ENCODE data around the gene ECEL1. TPM values are rescaled to one million over a fixed set of nuclear protein-coding genes. Genes with fewer than 3 reads are reported as not detected.

Gene ECEL1
- polyA plus RNA-seq, 6 donors from 2014 or later = not detected

DNA sequence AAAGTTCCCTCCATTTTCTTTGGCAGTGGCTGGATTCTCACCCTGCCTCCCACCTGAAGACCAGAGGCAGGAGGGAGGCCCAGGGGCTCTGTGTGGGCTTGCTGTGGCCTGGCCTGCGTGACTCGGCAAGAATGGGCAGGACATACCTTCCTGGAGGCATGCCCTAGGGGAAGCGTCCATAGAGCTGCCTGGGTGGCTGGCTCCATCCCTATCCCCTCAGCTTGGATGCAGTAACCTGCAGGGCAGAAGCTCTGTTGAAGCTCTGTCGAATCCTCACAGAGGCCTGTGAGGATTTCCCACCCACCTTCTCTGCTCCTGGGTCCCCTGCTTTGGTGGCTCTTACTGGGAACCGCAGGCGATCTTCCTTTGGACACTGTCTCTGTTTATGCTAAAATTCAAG is 31.2 kb upstream of the ECEL1 start:
- no peak for DNase-seq
- Mint-ChIP-seq H3K27ac (no peak overlapping the region), H3K27me3 (peaks cover 27 to 70% (median 61%) of the 10 kb centered on the region in 3 donors), H3K9me3 (no peaks in the 10 kb centered on the region), H3K4me1 (peaks cover 7 to 16% (median 16%) of the 10 kb centered on the region in 3 donors), H3K4me3 (no peak overlapping the region), H3K36me3 (no peaks in the 10 kb centered on the region)
- ATAC-seq (ENCODE audit: low read depth in 2 of 2) = no peak

DNA sequence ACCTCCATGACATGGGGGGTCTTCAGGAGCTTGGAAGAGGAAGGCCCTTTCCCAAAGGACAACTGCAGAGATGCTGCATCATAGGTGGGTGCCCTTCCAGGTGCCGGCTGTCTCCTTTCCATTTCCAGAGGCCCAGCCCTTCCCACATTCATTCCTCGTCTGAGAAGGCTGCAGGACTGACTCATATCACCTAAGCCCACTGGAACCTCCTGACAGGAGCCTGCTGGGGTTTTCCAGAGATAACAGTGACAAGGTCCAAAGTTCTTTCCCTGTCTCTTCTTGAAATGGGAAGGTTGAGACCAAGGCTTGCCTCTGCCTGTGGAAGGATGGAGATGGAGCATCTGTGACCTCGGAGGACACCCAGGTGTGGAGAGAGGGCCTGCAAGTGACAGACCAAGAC is 28.9 kb upstream of the ECEL1 start:
- DNase-seq (no peak), ATAC-seq (ENCODE audit: low read depth in 2 of 2) (no peak)
- Mint-ChIP-seq H3K36me3 (no peaks in the 10 kb centered on the region), H3K27ac (no peak overlapping the region), H3K4me3 (no peak overlapping the region), H3K4me1 (peaks cover 2 to 6% (median 4%) of the 10 kb centered on the region in 3 donors), H3K27me3 (peaks cover 27 to 76% (median 68%) of the 10 kb centered on the region in 3 donors), H3K9me3 (no peaks in the 10 kb centered on the region)

DNA sequence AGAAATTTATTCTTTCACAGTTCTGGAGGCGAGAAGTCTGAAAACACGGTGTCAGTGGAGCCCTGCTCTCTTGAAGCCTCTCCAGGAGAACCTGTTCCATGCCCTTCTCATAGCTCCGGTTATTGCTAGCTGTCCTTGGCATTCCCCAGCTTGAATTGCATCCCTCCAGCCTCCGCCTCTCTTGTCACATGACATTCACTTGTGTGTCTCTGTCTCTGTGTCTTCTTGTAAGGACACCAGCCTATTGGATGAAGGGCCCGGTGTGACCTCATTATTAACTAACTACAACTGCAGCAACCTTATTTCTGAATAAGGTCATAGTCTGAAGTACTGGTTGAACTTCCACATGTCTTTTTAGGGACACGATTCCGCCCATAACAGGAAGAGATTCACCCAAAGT is 28.0 kb upstream of the ECEL1 start:
- Mint-ChIP-seq H3K4me1 (peaks cover 0 to 3% (median 0%) of the 10 kb centered on the region in 3 donors), H3K27ac (no peak overlapping the region), H3K27me3 (peaks cover 27 to 69% (median 68%) of the 10 kb centered on the region in 3 donors), H3K4me3 (no peak overlapping the region), H3K36me3 (no peaks in the 10 kb centered on the region), H3K9me3 (no peaks in the 10 kb centered on the region)
- DNase-seq (no peak), ATAC-seq (ENCODE audit: low read depth in 2 of 2) (no peak)

DNA sequence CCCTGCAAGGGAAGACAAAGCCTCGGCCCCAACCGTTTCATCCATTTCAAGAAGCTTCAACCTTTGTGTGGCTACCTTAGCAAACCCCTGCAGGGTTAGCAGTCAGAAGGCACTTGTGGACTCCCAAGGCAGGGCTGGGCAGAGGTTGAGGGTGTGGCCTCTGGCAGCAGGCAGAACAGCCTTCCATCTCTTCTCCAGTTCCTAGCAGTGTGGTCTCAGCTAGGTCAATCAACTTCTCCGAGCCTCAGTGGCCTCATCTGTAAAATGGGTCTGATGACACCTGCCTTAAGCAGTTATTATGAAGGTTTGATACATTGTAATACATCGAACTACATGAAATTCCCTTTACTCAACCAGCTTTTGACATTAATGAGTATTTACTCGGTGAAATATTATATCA is 25.7 kb upstream of the ECEL1 start:
- ATAC-seq (ENCODE audit: low read depth in 2 of 2) = no peak
- no peak overlapping the region for H3K4me3 Mint-ChIP-seq
- peaks cover 33 to 61% (median 60%) of the 10 kb centered on the region in 3 donors for H3K27me3 Mint-ChIP-seq
- DNase-seq = no peak
- H3K27ac Mint-ChIP-seq = no peak overlapping the region
- no peaks in the 10 kb centered on the region for H3K36me3 Mint-ChIP-seq
- H3K4me1 Mint-ChIP-seq = peaks cover 0 to 7% (median 0%) of the 10 kb centered on the region in 3 donors
- peaks cover 0 to 6% (median 2%) of the 10 kb centered on the region in 7 donors for H3K9me3 Mint-ChIP-seq

DNA sequence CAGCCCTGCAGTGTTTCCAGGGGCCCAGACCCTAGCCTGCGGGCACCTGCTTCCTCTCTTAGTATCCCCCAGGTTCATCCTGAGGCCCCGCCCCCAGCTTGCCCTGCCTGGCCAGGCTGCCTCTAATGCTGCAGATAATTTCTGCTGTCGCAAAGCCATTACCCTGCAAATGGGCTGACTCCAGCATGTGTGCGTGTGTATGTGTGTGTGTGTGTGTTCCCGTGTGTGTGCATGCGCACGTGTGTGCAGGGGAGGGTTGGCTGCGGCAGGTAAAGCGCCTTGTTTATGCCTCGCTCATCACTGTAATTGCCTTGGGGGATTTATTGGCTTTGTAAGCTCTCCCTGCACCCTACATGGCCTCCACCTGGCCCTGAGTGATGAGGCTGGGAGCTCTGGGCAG is 25.0 kb upstream of the ECEL1 start:
- H3K4me3 Mint-ChIP-seq = no peak overlapping the region
- H3K36me3 Mint-ChIP-seq = no peaks in the 10 kb centered on the region
- no peak overlapping the region for H3K27ac Mint-ChIP-seq
- ATAC-seq (ENCODE audit: low read depth in 2 of 2) (no peak), DNase-seq (no peak)
- peaks cover 27 to 56% (median 55%) of the 10 kb centered on the region in 3 donors for H3K27me3 Mint-ChIP-seq
- peaks cover 0 to 7% (median 0%) of the 10 kb centered on the region in 3 donors for H3K4me1 Mint-ChIP-seq
- H3K9me3 Mint-ChIP-seq = peaks cover 0 to 6% (median 2%) of the 10 kb centered on the region in 7 donors

DNA sequence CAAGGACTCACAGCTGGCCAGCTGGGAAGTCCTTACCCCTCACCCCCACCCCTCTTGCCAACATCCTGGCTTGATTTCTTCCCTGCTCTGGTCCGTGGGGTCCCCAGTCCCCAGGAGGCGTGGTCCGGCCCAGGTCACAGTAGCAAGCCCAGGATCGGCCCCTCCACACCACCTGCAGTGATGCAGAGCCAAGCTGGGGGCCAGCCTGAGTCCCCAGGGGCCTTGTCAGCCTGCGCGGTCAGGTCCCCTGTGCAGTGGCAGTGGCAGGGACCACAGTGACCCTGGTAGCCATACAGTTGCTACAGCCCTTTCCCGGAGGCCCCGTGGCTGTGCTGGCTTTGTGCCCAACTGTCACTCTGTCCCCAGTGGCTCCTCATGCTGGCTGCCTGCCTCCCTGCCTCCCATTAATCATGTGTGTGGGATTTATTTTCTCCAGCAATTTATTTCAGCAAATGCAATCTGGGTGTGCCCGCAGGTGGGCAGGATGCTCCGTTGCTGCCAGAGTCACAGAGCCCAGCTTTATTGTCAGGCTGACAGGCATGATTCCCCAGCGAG is 23.8 kb upstream of the ECEL1 start:
- Mint-ChIP-seq H3K36me3 (no peaks in the 10 kb centered on the region), H3K9me3 (peaks cover 0 to 6% (median 2%) of the 10 kb centered on the region in 7 donors), H3K27me3 (peaks cover 32 to 58% (median 56%) of the 10 kb centered on the region in 3 donors), H3K4me1 (peaks cover 0 to 4% (median 0%) of the 10 kb centered on the region in 3 donors), H3K27ac (no peak overlapping the region), H3K4me3 (peak overlapping the region in 1 of 8 donors; percentile 50)
- ATAC-seq (ENCODE audit: low read depth in 2 of 2) = no peak
- no peak for DNase-seq

DNA sequence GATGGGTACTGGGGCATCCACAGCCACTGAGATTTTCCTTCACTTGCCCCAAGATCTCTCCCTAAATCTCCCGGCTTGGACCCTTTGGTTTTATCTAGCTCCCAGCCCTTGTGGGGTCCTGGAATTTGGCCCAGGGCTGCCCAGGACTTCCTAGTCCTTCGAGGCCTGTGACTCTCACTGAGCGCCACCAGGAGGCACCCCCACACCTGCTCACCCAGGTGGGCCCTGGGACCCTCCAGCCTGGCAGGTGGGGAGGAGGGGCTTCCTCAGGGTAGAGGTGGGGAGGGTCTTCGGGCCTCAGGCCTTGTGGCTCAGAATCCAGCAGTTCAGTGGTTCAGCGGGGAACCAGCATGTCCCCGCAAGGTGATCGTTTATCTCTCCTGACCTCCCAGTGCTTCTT is 20.6 kb upstream of the ECEL1 start:
- Mint-ChIP-seq H3K27me3 (peaks cover 35 to 75% (median 63%) of the 10 kb centered on the region in 3 donors), H3K27ac (no peak overlapping the region), H3K4me3 (peak overlapping the region in 1 of 8 donors; percentile 22), H3K9me3 (peaks cover 0 to 6% (median 2%) of the 10 kb centered on the region in 7 donors), H3K36me3 (no peaks in the 10 kb centered on the region), H3K4me1 (peaks cover 3 to 8% (median 4%) of the 10 kb centered on the region in 3 donors)
- ATAC-seq (ENCODE audit: low read depth in 2 of 2) (no peak), DNase-seq (no peak)

DNA sequence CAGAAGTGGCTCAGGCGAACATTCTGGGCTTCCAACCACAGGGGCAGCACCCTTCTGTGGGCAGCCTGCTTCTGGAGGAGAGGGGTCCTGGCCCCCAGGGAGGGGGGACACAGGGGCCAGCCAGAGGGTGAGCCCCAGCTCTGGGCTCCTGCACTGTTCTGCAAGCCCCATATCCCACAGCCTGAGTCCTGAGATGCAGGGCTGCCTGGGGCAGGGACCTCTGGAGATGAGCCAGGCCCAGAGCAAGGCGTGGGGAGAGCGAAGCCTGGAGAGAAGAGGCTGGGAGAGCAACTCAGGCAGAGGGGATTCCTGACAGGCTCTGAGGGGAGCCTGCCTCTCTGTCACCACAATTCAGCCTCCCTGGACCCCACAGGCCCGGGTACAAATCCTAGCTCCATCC is 19.1 kb upstream of the ECEL1 start:
- DNase-seq = no peak
- ATAC-seq (ENCODE audit: low read depth in 2 of 2) = no peak

DNA sequence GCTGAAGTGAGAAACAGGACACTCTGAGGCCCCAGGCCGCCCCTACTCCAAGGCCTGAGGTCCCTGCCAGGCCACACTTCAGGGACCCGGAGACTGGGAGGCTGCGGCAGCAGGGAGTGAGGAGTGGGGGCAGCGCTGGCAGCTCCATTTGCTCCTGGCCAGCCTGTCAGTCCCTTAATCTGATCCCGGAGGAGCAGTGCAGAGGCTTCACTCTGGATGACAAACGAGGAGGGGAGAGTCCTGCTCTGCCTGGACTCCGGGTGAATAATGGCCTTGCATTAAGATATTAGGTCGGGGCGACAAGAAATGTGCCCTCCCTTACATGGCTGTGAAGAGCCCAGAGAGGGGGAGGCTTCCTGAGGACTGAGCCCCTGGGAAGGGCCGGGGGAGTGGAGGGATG is 18.2 kb upstream of the ECEL1 start:
- Mint-ChIP-seq H3K9me3 (peaks cover 0 to 6% (median 2%) of the 10 kb centered on the region in 7 donors), H3K4me3 (no peak overlapping the region), H3K4me1 (peaks cover 7 to 14% (median 8%) of the 10 kb centered on the region in 3 donors), H3K27ac (peak overlapping the region in 1 of 6 donors; percentile 9), H3K36me3 (no peaks in the 10 kb centered on the region), H3K27me3 (peaks cover 34 to 76% (median 71%) of the 10 kb centered on the region in 3 donors)
- DNase-seq (no peak), ATAC-seq (ENCODE audit: low read depth in 2 of 2) (no peak)

More for the DNA sequence above, 19.1 kb upstream of the ECEL1 start:
- H3K36me3 Mint-ChIP-seq = no peaks in the 10 kb centered on the region
- peaks cover 0 to 6% (median 2%) of the 10 kb centered on the region in 7 donors for H3K9me3 Mint-ChIP-seq
- H3K4me3 Mint-ChIP-seq = no peak overlapping the region
- peaks cover 7 to 14% (median 8%) of the 10 kb centered on the region in 3 donors for H3K4me1 Mint-ChIP-seq
- peaks cover 34 to 76% (median 63%) of the 10 kb centered on the region in 3 donors for H3K27me3 Mint-ChIP-seq
- peak overlapping the region in 1 of 6 donors; percentile 24 for H3K27ac Mint-ChIP-seq

DNA sequence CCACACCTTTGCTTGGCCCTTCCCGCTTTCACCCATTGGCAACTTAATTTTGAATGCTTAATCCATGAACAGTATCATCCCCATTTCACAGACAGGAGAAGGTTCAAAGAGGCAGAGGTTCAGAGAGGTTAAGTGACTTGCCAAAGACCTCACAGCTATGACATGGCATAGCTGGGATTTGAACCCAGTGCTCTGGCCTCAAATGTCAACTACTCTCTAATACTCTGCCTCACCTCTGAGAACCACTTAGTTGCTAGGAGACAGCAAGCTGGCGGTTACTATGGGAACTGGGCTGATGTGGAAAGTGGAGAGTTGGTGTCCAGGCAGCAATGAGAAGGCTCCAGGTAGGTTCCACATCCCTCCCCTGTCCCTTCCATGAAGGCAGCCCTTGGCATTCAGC is 16.8 kb upstream of the ECEL1 start:
- peak overlapping the region in 2 of 8 donors; percentile 26 to 71 for H3K4me3 Mint-ChIP-seq
- no peaks in the 10 kb centered on the region for H3K9me3 Mint-ChIP-seq
- no peak for ATAC-seq (ENCODE audit: low read depth in 2 of 2)
- no peaks in the 10 kb centered on the region for H3K36me3 Mint-ChIP-seq
- peaks cover 7 to 14% (median 8%) of the 10 kb centered on the region in 3 donors for H3K4me1 Mint-ChIP-seq
- DNase-seq = no peak
- peaks cover 37 to 82% (median 78%) of the 10 kb centered on the region in 3 donors for H3K27me3 Mint-ChIP-seq
- peak overlapping the region in 2 of 6 donors; percentile 16 to 86 for H3K27ac Mint-ChIP-seq

DNA sequence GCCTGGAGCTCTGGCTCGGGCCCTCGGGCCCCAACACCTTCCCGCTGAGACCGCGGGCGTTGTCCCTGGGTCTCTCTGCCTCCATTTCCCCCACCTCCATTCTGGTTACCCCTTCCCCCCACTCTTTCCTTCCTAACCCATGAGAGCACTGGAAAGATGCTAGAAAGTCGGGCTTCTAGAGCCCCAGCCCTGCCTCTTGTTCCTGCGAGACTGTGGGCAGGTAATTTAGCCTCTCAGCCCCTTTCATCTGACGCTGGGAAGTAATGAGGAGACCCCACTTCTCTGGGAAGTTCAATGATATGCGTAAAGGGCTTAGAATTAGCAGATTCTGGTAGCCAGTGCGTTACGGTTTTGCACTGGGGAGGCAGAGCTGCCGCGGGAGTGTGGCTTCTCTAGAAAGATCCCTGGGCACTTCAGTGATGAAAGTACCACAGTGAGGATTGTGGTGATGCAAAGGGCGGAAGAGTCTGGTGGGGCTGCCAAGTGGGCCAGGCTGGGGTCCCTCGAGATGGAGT is 16.2 kb upstream of the ECEL1 start:
- DNase-seq = no peak
- peaks cover 32 to 85% (median 82%) of the 10 kb centered on the region in 3 donors for H3K27me3 Mint-ChIP-seq
- H3K27ac Mint-ChIP-seq = peak overlapping the region in 4 of 6 donors; percentile 69 to 94 (median 86)
- peak overlapping the region in 7 of 8 donors; percentile 26 to 79 (median 68) for H3K4me3 Mint-ChIP-seq
- ATAC-seq (ENCODE audit: low read depth in 2 of 2) = no peak
- no peaks in the 10 kb centered on the region for H3K9me3 Mint-ChIP-seq
- H3K4me1 Mint-ChIP-seq = peaks cover 4 to 14% (median 8%) of the 10 kb centered on the region in 3 donors
- H3K36me3 Mint-ChIP-seq = no peaks in the 10 kb centered on the region

DNA sequence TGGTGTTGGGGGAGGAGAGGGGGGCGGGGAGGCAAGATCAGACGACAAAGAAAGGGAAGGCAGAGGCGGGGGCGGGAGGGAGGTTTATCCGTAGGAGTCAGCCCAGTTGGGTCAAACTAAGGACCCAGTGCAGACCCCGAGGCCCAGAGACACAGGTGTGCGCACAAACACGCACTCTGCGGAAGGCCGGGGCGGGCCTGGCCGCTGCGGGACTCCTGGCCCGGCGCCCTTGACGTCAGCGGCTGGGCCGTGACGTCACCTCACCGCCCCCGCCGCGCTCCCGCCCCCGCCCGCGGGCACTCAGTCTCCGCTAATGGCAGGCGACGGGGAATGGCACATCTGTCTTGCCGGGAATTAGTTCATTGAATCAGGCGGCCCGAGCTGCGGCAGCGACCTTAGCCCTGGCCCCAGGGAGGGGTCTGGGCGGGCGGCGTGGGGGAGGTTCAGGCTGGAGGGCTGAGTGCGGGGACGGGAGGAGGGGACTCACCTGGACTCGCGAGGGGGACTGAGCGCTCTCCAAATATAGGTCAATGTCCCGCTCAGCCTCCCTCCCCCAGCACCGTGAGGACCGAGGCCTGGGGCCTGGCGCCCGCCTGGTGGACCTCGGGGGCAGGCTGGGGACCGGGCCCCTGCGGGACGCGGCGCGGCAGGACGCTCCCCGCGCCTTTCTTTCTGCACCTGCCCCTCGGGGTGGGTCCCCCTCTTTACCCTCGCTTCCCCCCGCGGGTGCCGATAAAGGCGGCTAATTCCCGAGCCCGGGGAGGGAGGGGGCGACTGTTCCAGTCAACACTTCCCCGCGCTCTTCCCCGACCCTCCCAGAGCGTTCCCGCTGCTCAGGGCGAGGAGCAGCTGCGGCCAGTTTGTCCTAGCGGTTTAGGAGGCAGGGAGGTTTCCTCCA is 15.5 kb upstream of the ECEL1 start:
- H3K27me3 Mint-ChIP-seq = peaks cover 34 to 89% (median 86%) of the 10 kb centered on the region in 3 donors
- H3K36me3 Mint-ChIP-seq = no peaks in the 10 kb centered on the region
- H3K27ac Mint-ChIP-seq = peak overlapping the region in 3 of 6 donors; percentile 77 to 94 (median 86)

DNA sequence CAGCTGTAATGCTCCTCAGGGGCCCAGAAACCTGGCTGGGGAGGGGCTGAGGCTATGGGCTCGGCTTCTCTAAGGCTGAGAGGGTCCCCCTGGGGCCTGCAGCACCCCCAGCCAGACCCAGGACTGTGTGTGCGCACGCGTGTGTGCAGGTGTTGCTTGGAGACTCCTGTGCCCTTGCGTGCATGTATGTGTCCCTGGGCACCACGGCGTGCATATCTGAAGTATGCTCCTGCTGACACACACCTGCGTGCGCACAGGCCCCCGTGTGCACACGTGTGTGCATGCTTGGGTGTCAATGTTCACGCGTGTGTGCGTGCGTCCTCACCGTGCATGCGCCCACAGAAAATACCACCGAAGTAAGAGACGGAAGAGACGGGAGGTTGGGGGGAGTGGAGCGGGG is 14.9 kb upstream of the ECEL1 start:
- Mint-ChIP-seq H3K4me3 (peak overlapping the region in 6 of 8 donors; percentile 49 to 76 (median 65)), H3K27me3 (peaks cover 34 to 91% (median 88%) of the 10 kb centered on the region in 3 donors), H3K9me3 (no peaks in the 10 kb centered on the region), H3K36me3 (no peaks in the 10 kb centered on the region), H3K4me1 (peaks cover 4 to 14% (median 8%) of the 10 kb centered on the region in 3 donors), H3K27ac (peak overlapping the region in 5 of 6 donors; percentile 66 to 98 (median 86))
- ATAC-seq (ENCODE audit: low read depth in 2 of 2) = peak; percentile 52 to 58
- peak; percentile 27 for DNase-seq

More for the DNA sequence above, 15.5 kb upstream of the ECEL1 start:
- Mint-ChIP-seq H3K9me3 (no peaks in the 10 kb centered on the region), H3K4me3 (peak overlapping the region in 5 of 8 donors; percentile 48 to 71 (median 56)), H3K4me1 (peaks cover 4 to 14% (median 8%) of the 10 kb centered on the region in 3 donors)
- DNase-seq = peak; percentile 63
- ATAC-seq (ENCODE audit: low read depth in 2 of 2) = peak; percentile 71 to 75
